ENCODE results near the gene HSP90AB1. TPM values are rescaled to one million over a fixed set of nuclear protein-coding genes. Genes with fewer than 3 reads are reported as not detected.

Gene HSP90AB1
- polyA plus RNA-seq, 10 donors, result 766 to 1,108 (median 944) TPM

- DNase-seq, result no peak
Measured at GRCh38 chr6:44266347-44266746, 19.4 kb downstream of the HSP90AB1 start.

GRCh38 chr6:44267252-44267651 lies 20.4 kb downstream of the HSP90AB1 start:
- no peak for DNase-seq

GRCh38 chr6:44268095-44268628 lies 21.3 kb downstream of the HSP90AB1 start:
- peak in 2 of 3 donors; percentile 63 to 71 for DNase-seq

- no peak for DNase-seq
Measured at GRCh38 chr6:44269178-44269920, 22.4 kb downstream of the HSP90AB1 start.

GRCh38 chr6:44269921-44270525 lies 23.1 kb downstream of the HSP90AB1 start, which contains the start of gene TMEM151B:
Gene TMEM151B, plus strand, starts transcription at chr6:44270450. Its CDS starts 293 bp downstream, at chr6:44270743.
- DNase-seq, result no peak

GRCh38 chr6:44270526-44271405 lies 23.9 kb downstream of the HSP90AB1 start:
- DNase-seq, result no peak

GRCh38 chr6:44271406-44271723 lies 24.5 kb downstream of the HSP90AB1 start:
- no peak for DNase-seq

GRCh38 chr6:44271914-44272313 lies 25.0 kb downstream of the HSP90AB1 start:
- DNase-seq, result no peak

- DNase-seq, result no peak
Measured at GRCh38 chr6:44272529-44272928, 25.6 kb downstream of the HSP90AB1 start.

GRCh38 chr6:44272999-44273566 lies 26.2 kb downstream of the HSP90AB1 start:
- no peak for DNase-seq

GRCh38 chr6:44273617-44274016 lies 26.7 kb downstream of the HSP90AB1 start:
- no peak for DNase-seq

GRCh38 chr6:44275271-44275748 lies 28.4 kb downstream of the HSP90AB1 start:
- DNase-seq, result no peak

GRCh38 chr6:44275749-44276648 lies 29.1 kb downstream of the HSP90AB1 start:
- DNase-seq, result peak in 1 of 3 donors; percentile 74

GRCh38 chr6:44276667-44277640 lies 30.1 kb downstream of the HSP90AB1 start:
- no peak for DNase-seq

- DNase-seq, result no peak
Measured at GRCh38 chr6:44277763-44278162, 30.9 kb downstream of the HSP90AB1 start.

- DNase-seq, result no peak
Measured at GRCh38 chr6:44278315-44278714, 31.4 kb downstream of the HSP90AB1 start.

GRCh38 chr6:44278774-44279697 lies 32.1 kb downstream of the HSP90AB1 start:
- DNase-seq, result no peak

- DNase-seq, result no peak
Measured at GRCh38 chr6:44284121-44284520, 37.2 kb downstream of the HSP90AB1 start.
